Measurements from ENCODE around the gene TAS1R1. TPM values are rescaled to one million over a fixed set of nuclear protein-coding genes. Genes with fewer than 3 reads are reported as not detected.
A peak's percentile ranks its signal among the peaks of the same experiment; 100 is the strongest.

Gene TAS1R1
- total and polyA plus RNA-seq, 3 experiments from 2014 or later: not detected

DNA sequence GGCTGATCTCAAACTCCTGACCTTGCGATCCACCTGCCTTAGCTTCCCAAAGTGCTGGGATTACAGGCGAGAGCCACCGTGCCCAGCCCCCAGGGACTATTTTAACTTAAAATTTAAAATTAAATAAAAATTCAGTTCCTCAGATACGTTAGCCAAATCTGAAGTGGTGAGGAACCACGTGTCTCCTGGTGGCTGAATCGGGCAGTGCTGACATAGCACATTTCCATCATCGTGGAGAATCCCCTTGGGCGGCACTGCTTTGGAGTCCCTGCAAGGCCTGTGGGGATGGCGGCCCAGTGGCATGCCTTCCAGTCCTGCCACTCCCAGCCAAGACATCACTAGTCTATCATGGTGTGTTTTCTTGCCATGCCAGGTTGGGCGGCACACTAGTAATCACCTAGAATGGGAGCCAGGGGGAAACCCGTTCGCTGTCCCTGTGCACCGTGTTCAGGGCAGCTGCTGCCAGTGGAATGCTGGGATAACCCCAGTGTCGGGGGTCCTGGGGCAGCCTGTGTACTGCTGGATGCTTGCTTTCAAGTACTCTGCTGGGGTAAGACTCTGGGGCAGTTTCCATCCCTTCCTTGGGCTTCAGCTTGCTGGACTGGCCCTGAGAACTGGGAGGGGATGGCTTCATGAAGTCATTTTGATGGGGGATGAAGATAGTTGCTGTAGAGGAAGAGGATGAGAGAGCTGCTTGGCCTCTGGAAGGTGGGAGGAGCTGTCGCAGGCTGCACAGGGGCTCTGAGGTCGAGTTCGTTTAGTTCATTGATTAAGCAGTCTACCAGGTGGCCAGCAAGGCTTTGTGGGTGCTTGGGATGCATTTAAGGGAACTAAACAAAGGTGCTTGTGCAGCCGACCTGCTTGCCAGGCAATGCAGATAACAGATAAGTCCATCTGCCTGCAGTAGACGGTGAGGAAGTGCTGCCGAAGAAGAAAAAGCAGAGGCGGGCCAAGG, 29.3 kb downstream of the TAS1R1 start:
- Mint-ChIP-seq H3K27me3 (no peaks in the 10 kb centered on the region), H3K4me1 (peaks cover 36 to 61% (median 39%) of the 10 kb centered on the region in 3 donors), H3K4me3 (peak overlapping the region in 1 of 7 donors; percentile 69), H3K36me3 (peaks cover 0 to 41% (median 0%) of the 10 kb centered on the region in 3 donors), H3K27ac (peak overlapping the region in 6 of 8 donors; percentile 31 to 96 (median 66)), H3K9me3 (no peaks in the 10 kb centered on the region)
- no peak for DNase-seq
- no peak overlapping the region for H3K4me3 ChIP-seq (ENCODE audit: low read length)
- no peaks in the 10 kb centered on the region for H3K27me3 ChIP-seq (ENCODE audit: insufficient read depth, low read length, poor library complexity, severe bottlenecking)
- no peaks in the 10 kb centered on the region for H3K36me3 ChIP-seq (ENCODE audit: insufficient read depth, low read length)
- H3K9me3 ChIP-seq (ENCODE audit: low read length): no peaks in the 10 kb centered on the region
- H3K4me1 ChIP-seq (ENCODE audit: insufficient read depth, low read length): peaks cover 26% of the 10 kb centered on the region
- POLR2A ChIA-PET: interaction anchor here (1.0 kb wide), 1 partner anchor 13 kb away, joined by 3 read pairs; no protein-coding TSS in a partner anchor
- CTCF ChIA-PET: no interaction called here
- no peak overlapping the region for H3K27ac ChIP-seq (ENCODE audit: low read depth, low read length)

DNA sequence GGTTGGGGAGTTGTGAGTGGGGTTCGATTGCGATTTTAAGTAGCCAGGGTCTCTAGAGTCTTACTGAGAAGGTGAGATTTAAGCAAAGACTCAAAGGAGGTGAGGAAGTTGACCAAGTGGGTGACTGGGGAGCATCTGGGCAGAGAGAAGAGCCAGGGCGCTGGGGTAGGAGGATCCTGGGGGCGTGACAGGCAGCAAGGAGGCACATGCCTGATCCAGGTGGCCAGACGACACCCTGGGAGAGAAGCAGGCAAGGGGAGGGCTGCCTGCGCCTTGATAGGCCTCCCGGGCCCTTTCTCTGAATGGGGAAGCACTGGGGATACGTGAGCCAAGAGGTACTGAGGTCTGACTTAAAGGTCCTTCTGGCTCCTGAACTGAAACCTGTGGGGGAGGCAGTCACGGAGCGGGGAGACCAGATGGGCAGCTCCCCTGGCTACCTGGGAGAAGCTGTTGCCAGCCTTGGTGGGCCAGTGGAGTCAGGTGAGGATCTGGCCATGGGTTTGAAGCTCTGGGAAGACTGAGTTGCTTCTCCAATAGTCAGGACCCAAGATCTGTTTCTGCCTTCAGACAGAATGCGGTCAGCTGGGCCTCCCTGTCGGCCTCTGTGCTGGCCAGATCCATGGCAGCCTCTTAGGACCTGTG, 30.1 kb downstream of the TAS1R1 start:
- Mint-ChIP-seq H3K4me3 (peak overlapping the region in 1 of 7 donors; percentile 69), H3K9me3 (no peaks in the 10 kb centered on the region), H3K27ac (peak overlapping the region in 6 of 8 donors; percentile 4 to 94 (median 56)), H3K36me3 (peaks cover 0 to 44% (median 0%) of the 10 kb centered on the region in 3 donors), H3K4me1 (peaks cover 31 to 61% (median 33%) of the 10 kb centered on the region in 3 donors), H3K27me3 (no peaks in the 10 kb centered on the region)
- H3K4me1 ChIP-seq (ENCODE audit: insufficient read depth, low read length): peaks cover 24% of the 10 kb centered on the region
- H3K4me3 ChIP-seq (ENCODE audit: low read length): no peak overlapping the region
- POLR2A ChIA-PET: interaction anchor here (1.0 kb wide), 1 partner anchor 12 kb away, joined by 3 read pairs; no protein-coding TSS in a partner anchor
- H3K9me3 ChIP-seq (ENCODE audit: low read length): no peaks in the 10 kb centered on the region
- peak overlapping the region; percentile 16 for H3K27ac ChIP-seq (ENCODE audit: low read depth, low read length)
- H3K27me3 ChIP-seq (ENCODE audit: insufficient read depth, low read length, poor library complexity, severe bottlenecking): no peaks in the 10 kb centered on the region
- no peaks in the 10 kb centered on the region for H3K36me3 ChIP-seq (ENCODE audit: insufficient read depth, low read length)
- no peak for DNase-seq
- CTCF ChIA-PET: no interaction called here

DNA sequence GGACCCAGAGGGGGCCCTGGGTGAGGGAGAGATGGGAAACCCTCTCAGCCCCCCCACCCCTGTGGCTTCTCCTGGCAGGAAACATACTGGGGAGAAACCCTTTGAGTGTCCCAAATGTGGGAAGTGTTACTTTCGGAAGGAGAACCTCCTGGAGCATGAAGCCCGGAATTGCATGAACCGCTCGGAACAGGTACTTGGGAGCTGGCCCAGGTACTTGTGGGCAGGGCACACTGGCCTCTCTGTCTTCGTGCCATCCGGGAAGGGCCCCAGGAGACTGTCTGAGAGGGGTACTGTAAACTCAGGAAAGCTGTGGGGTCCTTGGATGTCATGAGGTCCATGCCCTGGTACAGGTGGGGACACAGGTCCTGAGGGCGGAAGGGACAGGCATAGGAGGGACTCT, 30.7 kb downstream of the TAS1R1 start:
- POLR2A ChIA-PET: no interaction called here
- Mint-ChIP-seq H3K27me3 (no peaks in the 10 kb centered on the region), H3K9me3 (no peaks in the 10 kb centered on the region), H3K4me3 (no peak overlapping the region), H3K27ac (no peak overlapping the region), H3K4me1 (peaks cover 28 to 61% (median 28%) of the 10 kb centered on the region in 3 donors), H3K36me3 (peaks cover 0 to 49% (median 0%) of the 10 kb centered on the region in 3 donors)
- Histone ChIP-seq H3K27me3 (ENCODE audit: insufficient read depth, low read length, poor library complexity, severe bottlenecking) (no peaks in the 10 kb centered on the region), H3K9me3 (ENCODE audit: low read length) (no peaks in the 10 kb centered on the region), H3K4me1 (ENCODE audit: insufficient read depth, low read length) (peaks cover 18% of the 10 kb centered on the region), H3K27ac (ENCODE audit: low read depth, low read length) (no peak overlapping the region), H3K4me3 (ENCODE audit: low read length) (no peak overlapping the region), H3K36me3 (ENCODE audit: insufficient read depth, low read length) (no peaks in the 10 kb centered on the region)
- DNase-seq: no peak
- CTCF ChIA-PET: no interaction called here

DNA sequence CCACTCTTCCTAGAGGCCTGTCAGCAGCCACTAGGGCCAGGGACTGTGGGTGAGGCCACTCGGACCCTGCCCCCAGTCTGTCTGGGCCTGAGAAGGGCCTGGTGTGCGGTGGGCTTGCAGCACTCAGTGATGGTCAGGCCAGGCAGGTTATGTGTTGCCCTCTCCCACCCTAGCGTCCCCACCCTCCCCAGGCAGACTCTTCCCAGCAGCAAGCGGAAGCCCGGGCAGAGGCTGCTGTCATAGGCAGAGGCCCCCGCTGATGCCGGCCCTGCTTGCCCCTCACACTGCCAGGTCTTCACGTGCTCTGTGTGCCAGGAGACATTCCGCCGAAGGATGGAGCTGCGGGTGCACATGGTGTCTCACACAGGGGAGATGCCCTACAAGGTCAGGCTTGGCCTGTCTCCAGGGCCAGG, 31.3 kb downstream of the TAS1R1 start:
- POLR2A ChIA-PET: no interaction called here

DNA sequence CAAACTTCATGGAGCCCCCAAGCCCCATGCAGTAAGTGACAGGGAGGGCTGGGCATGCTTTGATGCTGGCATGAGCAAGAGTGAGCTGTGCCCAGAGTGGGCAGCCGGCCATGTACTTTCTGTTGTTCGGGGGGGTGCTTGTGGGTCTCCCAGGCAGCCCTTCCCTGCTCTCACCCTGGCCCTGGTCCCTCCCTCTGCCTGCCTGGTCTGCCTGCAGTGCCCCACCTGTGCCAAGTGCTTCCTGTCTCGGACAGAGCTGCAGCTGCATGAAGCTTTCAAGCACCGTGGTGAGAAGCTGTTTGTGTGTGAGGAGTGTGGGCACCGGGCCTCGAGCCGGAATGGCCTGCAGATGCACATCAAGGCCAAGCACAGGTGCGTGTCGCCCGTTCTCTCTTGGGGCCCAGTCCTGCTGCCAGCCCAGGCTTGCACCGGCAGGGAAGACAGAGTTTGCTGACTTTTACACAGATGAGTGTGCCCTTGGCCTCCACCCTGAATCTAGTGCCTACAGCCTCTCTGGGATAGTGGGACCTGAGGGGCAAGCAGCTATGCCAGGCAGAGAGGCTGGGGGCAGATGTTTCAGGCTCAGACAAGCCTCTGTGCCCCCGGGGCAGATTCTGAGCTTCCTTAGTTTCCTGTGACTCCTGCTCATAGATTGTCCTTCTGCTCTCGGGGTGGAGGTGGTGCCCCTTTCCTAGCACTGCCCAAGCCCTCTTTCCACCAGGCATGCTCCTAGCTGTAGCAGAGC, 32.3 kb downstream of the TAS1R1 start:
- ChIA-PET CTCF (interaction anchor here (1.7 kb wide), 1 partner anchor 11 kb away, joined by 4 read pairs; no protein-coding TSS in a partner anchor), POLR2A (interaction anchor here (0.8 kb wide), 1 partner anchor 16 kb away, joined by 3 read pairs; no protein-coding TSS in a partner anchor)
- Histone ChIP-seq H3K36me3 (ENCODE audit: insufficient read depth, low read length) (no peaks in the 10 kb centered on the region), H3K27me3 (ENCODE audit: insufficient read depth, low read length, poor library complexity, severe bottlenecking) (no peaks in the 10 kb centered on the region), H3K4me3 (ENCODE audit: low read length) (no peak overlapping the region), H3K27ac (ENCODE audit: low read depth, low read length) (no peak overlapping the region), H3K4me1 (ENCODE audit: insufficient read depth, low read length) (peaks cover 17% of the 10 kb centered on the region), H3K9me3 (ENCODE audit: low read length) (no peaks in the 10 kb centered on the region)
- DNase-seq: no peak
- no peaks in the 10 kb centered on the region for H3K27me3 Mint-ChIP-seq
- H3K27ac Mint-ChIP-seq: peak overlapping the region in 4 of 8 donors; percentile 45 to 79 (median 56)
- no peaks in the 10 kb centered on the region for H3K9me3 Mint-ChIP-seq
- H3K4me1 Mint-ChIP-seq: peaks cover 16 to 61% (median 18%) of the 10 kb centered on the region in 3 donors
- H3K4me3 Mint-ChIP-seq: peak overlapping the region in 1 of 7 donors; percentile 24
- peaks cover 0 to 55% (median 0%) of the 10 kb centered on the region in 3 donors for H3K36me3 Mint-ChIP-seq

More for the DNA sequence above, 31.3 kb downstream of the TAS1R1 start:
- no peak overlapping the region for H3K27ac ChIP-seq (ENCODE audit: low read depth, low read length)
- H3K36me3 Mint-ChIP-seq: peaks cover 0 to 53% (median 0%) of the 10 kb centered on the region in 3 donors
- H3K27me3 Mint-ChIP-seq: no peaks in the 10 kb centered on the region
- H3K27ac Mint-ChIP-seq: peak overlapping the region in 1 of 8 donors; percentile 65
- no peak overlapping the region for H3K4me3 Mint-ChIP-seq
- CTCF ChIA-PET: no interaction called here
- H3K9me3 Mint-ChIP-seq: no peaks in the 10 kb centered on the region
- H3K4me1 Mint-ChIP-seq: peaks cover 22 to 61% (median 26%) of the 10 kb centered on the region in 3 donors
- H3K4me3 ChIP-seq (ENCODE audit: low read length): no peak overlapping the region
- no peaks in the 10 kb centered on the region for H3K27me3 ChIP-seq (ENCODE audit: insufficient read depth, low read length, poor library complexity, severe bottlenecking)
- no peak for DNase-seq
- H3K36me3 ChIP-seq (ENCODE audit: insufficient read depth, low read length): no peaks in the 10 kb centered on the region
- peaks cover 17% of the 10 kb centered on the region for H3K4me1 ChIP-seq (ENCODE audit: insufficient read depth, low read length)
- no peaks in the 10 kb centered on the region for H3K9me3 ChIP-seq (ENCODE audit: low read length)

DNA sequence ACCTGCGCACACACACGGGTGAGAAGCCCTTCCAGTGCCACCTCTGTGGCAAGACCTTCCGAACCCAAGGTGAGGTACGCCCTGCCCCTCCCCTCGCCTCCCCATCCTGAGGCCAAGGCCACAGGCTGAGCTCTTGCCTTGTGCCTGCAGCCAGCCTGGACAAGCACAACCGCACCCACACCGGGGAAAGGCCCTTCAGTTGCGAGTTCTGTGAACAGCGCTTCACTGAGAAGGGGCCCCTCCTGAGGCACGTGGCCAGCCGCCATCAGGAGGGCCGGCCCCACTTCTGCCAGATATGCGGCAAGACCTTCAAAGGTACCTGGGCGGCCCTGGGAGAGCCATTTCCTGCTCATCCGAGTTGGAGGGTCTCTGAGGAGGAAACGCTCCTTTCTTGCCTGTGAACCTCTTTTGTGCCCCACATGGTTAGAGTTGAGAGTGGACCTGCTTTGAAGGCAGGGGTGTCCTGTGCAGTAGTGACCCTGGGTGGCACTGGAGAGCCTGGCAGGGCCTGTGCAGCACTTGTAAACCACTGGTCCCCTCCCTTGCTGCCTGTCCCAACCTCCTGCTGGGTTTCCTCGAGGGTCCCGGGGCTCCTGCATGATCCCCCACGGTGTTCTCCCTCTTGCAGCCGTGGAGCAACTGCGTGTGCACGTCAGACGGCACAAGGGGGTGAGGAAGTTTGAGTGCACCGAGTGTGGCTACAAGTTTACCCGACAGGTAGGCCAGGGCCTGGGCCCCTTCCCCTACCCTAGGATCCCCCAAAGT, 33.2 kb downstream of the TAS1R1 start:
- Histone ChIP-seq H3K4me1 (ENCODE audit: insufficient read depth, low read length) (peaks cover 15% of the 10 kb centered on the region), H3K9me3 (ENCODE audit: low read length) (no peaks in the 10 kb centered on the region), H3K36me3 (ENCODE audit: insufficient read depth, low read length) (peaks cover 6% of the 10 kb centered on the region), H3K27me3 (ENCODE audit: insufficient read depth, low read length, poor library complexity, severe bottlenecking) (no peaks in the 10 kb centered on the region), H3K27ac (ENCODE audit: low read depth, low read length) (no peak overlapping the region), H3K4me3 (ENCODE audit: low read length) (no peak overlapping the region)
- Mint-ChIP-seq H3K4me1 (peaks cover 14 to 61% (median 16%) of the 10 kb centered on the region in 3 donors), H3K27me3 (no peaks in the 10 kb centered on the region), H3K36me3 (peaks cover 0 to 63% (median 0%) of the 10 kb centered on the region in 3 donors), H3K4me3 (no peak overlapping the region), H3K9me3 (no peaks in the 10 kb centered on the region), H3K27ac (peak overlapping the region in 1 of 8 donors; percentile 58)
- CTCF ChIA-PET: interaction anchor here (1.1 to 1.7 kb wide), 3 partner anchors 8 to 12 kb away, joined by 3 to 4 read pairs (median 4); partner anchors contain the start of gene ZBTB48
- POLR2A ChIA-PET: no interaction called here
- DNase-seq: no peak
